Measurements from ENCODE around the gene APLNR. TPM values are rescaled to one million over a fixed set of nuclear protein-coding genes. Genes with fewer than 3 reads are reported as not detected.

The APLNR gene
- total RNA-seq, 2 experiments from 2014 or later = not detected

GRCh38 chr11:57244911-57245310, 7.9 kb upstream of the APLNR start:
- H3K9me3 Mint-ChIP-seq = no peaks in the 10 kb centered on the region
- no peak overlapping the region for H3K27ac Mint-ChIP-seq
- no peak overlapping the region for H3K4me3 Mint-ChIP-seq
- ChIA-PET POLR2A (no interaction called here), CTCF (no interaction called here)
- no peaks in the 10 kb centered on the region for H3K36me3 Mint-ChIP-seq (ENCODE audit: low read depth)
- no peak for DNase-seq
- H3K4me1 Mint-ChIP-seq = peaks cover 8% of the 10 kb centered on the region
- peaks cover 7% of the 10 kb centered on the region for H3K27me3 Mint-ChIP-seq

GRCh38 chr11:57241353-57241972, 4.4 kb upstream of the APLNR start:
- no peak for DNase-seq
- no peaks in the 10 kb centered on the region for H3K36me3 Mint-ChIP-seq (ENCODE audit: low read depth)
- peaks cover 13% of the 10 kb centered on the region for H3K4me1 Mint-ChIP-seq
- no peaks in the 10 kb centered on the region for H3K9me3 Mint-ChIP-seq
- H3K4me3 Mint-ChIP-seq = no peak overlapping the region
- peaks cover 19% of the 10 kb centered on the region for H3K27me3 Mint-ChIP-seq
- POLR2A ChIA-PET = interaction anchor here (0.6 kb wide), 1 partner anchor 68 kb away, joined by 3 read pairs; no protein-coding TSS in a partner anchor
- CTCF ChIA-PET = interaction anchor here (1.0 to 1.3 kb wide), 2 partner anchors 10 to 23 kb away, joined by 3 to 4 read pairs; no protein-coding TSS in a partner anchor
- H3K27ac Mint-ChIP-seq = no peak overlapping the region

GRCh38 chr11:57240757-57241156, 3.7 kb upstream of the APLNR start:
- no peaks in the 10 kb centered on the region for H3K36me3 Mint-ChIP-seq (ENCODE audit: low read depth)
- DNase-seq = no peak
- POLR2A ChIA-PET = no interaction called here
- no peak overlapping the region for H3K4me3 Mint-ChIP-seq
- CTCF ChIA-PET = interaction anchor here (0.9 kb wide), 1 partner anchor 11 kb away, joined by 3 read pairs; no protein-coding TSS in a partner anchor
- no peak overlapping the region for H3K27ac Mint-ChIP-seq
- H3K27me3 Mint-ChIP-seq = peaks cover 23% of the 10 kb centered on the region
- peaks cover 13% of the 10 kb centered on the region for H3K4me1 Mint-ChIP-seq
- H3K9me3 Mint-ChIP-seq = no peaks in the 10 kb centered on the region

GRCh38 chr11:57240007-57240406, 3.0 kb upstream of the APLNR start:
- ChIA-PET CTCF (interaction anchor here (0.9 kb wide), 1 partner anchor 11 kb away, joined by 3 read pairs; no protein-coding TSS in a partner anchor), POLR2A (no interaction called here)
- Mint-ChIP-seq H3K36me3 (ENCODE audit: low read depth) (no peaks in the 10 kb centered on the region), H3K27ac (no peak overlapping the region), H3K4me3 (no peak overlapping the region), H3K9me3 (no peaks in the 10 kb centered on the region), H3K4me1 (peaks cover 10% of the 10 kb centered on the region), H3K27me3 (peaks cover 29% of the 10 kb centered on the region)
- DNase-seq = no peak

- Mint-ChIP-seq H3K27me3 (peaks cover 34% of the 10 kb centered on the region), H3K9me3 (no peaks in the 10 kb centered on the region), H3K36me3 (ENCODE audit: low read depth) (no peaks in the 10 kb centered on the region), H3K27ac (no peak overlapping the region), H3K4me3 (no peak overlapping the region), H3K4me1 (peaks cover 4% of the 10 kb centered on the region)
- ChIA-PET POLR2A (no interaction called here), CTCF (no interaction called here)
- DNase-seq = no peak
Observed at GRCh38 chr11:57239348-57239747, 2.3 kb upstream of the APLNR start.

- H3K27me3 Mint-ChIP-seq = peaks cover 56% of the 10 kb centered on the region
- H3K36me3 Mint-ChIP-seq (ENCODE audit: low read depth) = no peaks in the 10 kb centered on the region
- ChIA-PET POLR2A (no interaction called here), CTCF (interaction anchor here (0.6 kb wide), 1 partner anchor 348 kb away, joined by 3 read pairs; no protein-coding TSS in a partner anchor)
- no peak overlapping the region for H3K27ac Mint-ChIP-seq
- no peak for DNase-seq
- H3K4me3 Mint-ChIP-seq = no peak overlapping the region
- H3K4me1 Mint-ChIP-seq = peaks cover 4% of the 10 kb centered on the region
- no peaks in the 10 kb centered on the region for H3K9me3 Mint-ChIP-seq
Observed at GRCh38 chr11:57235761-57236703, 1.0 kb downstream of the APLNR start.

GRCh38 chr11:57233702-57234101, 3.3 kb downstream of the APLNR start:
- ChIA-PET CTCF (interaction anchor here (0.5 kb wide), 1 partner anchor 574 kb away, joined by 3 read pairs; no protein-coding TSS in a partner anchor), POLR2A (no interaction called here)

GRCh38 chr11:57231539-57232253, 5.4 kb downstream of the APLNR start:
- ChIA-PET POLR2A (no interaction called here), CTCF (no interaction called here)
- Mint-ChIP-seq H3K4me1 (no peaks in the 10 kb centered on the region), H3K9me3 (no peaks in the 10 kb centered on the region), H3K4me3 (no peak overlapping the region), H3K27ac (no peak overlapping the region), H3K27me3 (peaks cover 60% of the 10 kb centered on the region), H3K36me3 (ENCODE audit: low read depth) (no peaks in the 10 kb centered on the region)
- DNase-seq = no peak

More at GRCh38 chr11:57233702-57234101, 3.3 kb downstream of the APLNR start:
- Mint-ChIP-seq H3K9me3 (no peaks in the 10 kb centered on the region), H3K4me1 (peaks cover 4% of the 10 kb centered on the region), H3K4me3 (no peak overlapping the region), H3K27ac (no peak overlapping the region), H3K36me3 (ENCODE audit: low read depth) (no peaks in the 10 kb centered on the region), H3K27me3 (peaks cover 69% of the 10 kb centered on the region)
- DNase-seq = no peak

GRCh38 chr11:57230791-57231538, 6.1 kb downstream of the APLNR start:
- Mint-ChIP-seq H3K27ac (no peak overlapping the region), H3K27me3 (peaks cover 56% of the 10 kb centered on the region), H3K9me3 (no peaks in the 10 kb centered on the region), H3K4me3 (no peak overlapping the region), H3K4me1 (no peaks in the 10 kb centered on the region), H3K36me3 (ENCODE audit: low read depth) (no peaks in the 10 kb centered on the region)
- DNase-seq = no peak
- ChIA-PET CTCF (no interaction called here), POLR2A (no interaction called here)

- Mint-ChIP-seq H3K9me3 (no peaks in the 10 kb centered on the region), H3K27me3 (peaks cover 50% of the 10 kb centered on the region), H3K4me1 (no peaks in the 10 kb centered on the region), H3K36me3 (ENCODE audit: low read depth) (no peaks in the 10 kb centered on the region), H3K27ac (no peak overlapping the region), H3K4me3 (no peak overlapping the region)
- CTCF ChIA-PET = no interaction called here
- no peak for DNase-seq
- POLR2A ChIA-PET = no interaction called here
Observed at GRCh38 chr11:57230316-57230715, 6.7 kb downstream of the APLNR start.

- POLR2A ChIA-PET = no interaction called here
- peaks cover 39% of the 10 kb centered on the region for H3K27me3 Mint-ChIP-seq
- no peaks in the 10 kb centered on the region for H3K36me3 Mint-ChIP-seq (ENCODE audit: low read depth)
- CTCF ChIA-PET = no interaction called here
- no peak for DNase-seq
- H3K27ac Mint-ChIP-seq = no peak overlapping the region
- no peaks in the 10 kb centered on the region for H3K9me3 Mint-ChIP-seq
- H3K4me3 Mint-ChIP-seq = no peak overlapping the region
- no peaks in the 10 kb centered on the region for H3K4me1 Mint-ChIP-seq
Observed at GRCh38 chr11:57228600-57228999, 8.4 kb downstream of the APLNR start.

- Mint-ChIP-seq H3K4me3 (no peak overlapping the region), H3K4me1 (no peaks in the 10 kb centered on the region), H3K9me3 (no peaks in the 10 kb centered on the region), H3K27ac (no peak overlapping the region), H3K36me3 (ENCODE audit: low read depth) (no peaks in the 10 kb centered on the region), H3K27me3 (peaks cover 4% of the 10 kb centered on the region)
- DNase-seq = no peak
- CTCF ChIA-PET = no interaction called here
- POLR2A ChIA-PET = no interaction called here
Observed at GRCh38 chr11:57224537-57224936, 12.5 kb downstream of the APLNR start.
